ENCODE results near the gene TCF20. TPM values are rescaled to one million over a fixed set of nuclear protein-coding genes. Genes with fewer than 3 reads are reported as not detected.

TCF20 gene
- total RNA-seq, 1 donor from 2014 or later, result 53.7 TPM

- H3K9me3 Mint-ChIP-seq, result no peaks in the 10 kb centered on the region
- Histone ChIP-seq H3K27me3 (no peaks in the 10 kb centered on the region), H3F3A (ENCODE audit: low read depth) (peaks cover 24% of the 10 kb centered on the region), H3K4me2 (no peak overlapping the region), H3K4me3 (no peak overlapping the region), H3K9ac (no peak overlapping the region), H2AFZ (replicated peaks) (no peak overlapping the region), H4K20me1 (ENCODE audit: low read depth) (peaks cover 78% of the 10 kb centered on the region), H3K9me3 (ENCODE audit: low read depth) (no peaks in the 10 kb centered on the region), H3K4me1 (peaks cover 43% of the 10 kb centered on the region), H3K36me3 (no peaks in the 10 kb centered on the region), H3K27ac (no peak overlapping the region), H3K79me2 (ENCODE audit: low read depth) (no peaks in the 10 kb centered on the region)
- H3K27ac Mint-ChIP-seq, result no peak overlapping the region
- H3K4me1 Mint-ChIP-seq, result peaks cover 69% of the 10 kb centered on the region
- H3K27me3 Mint-ChIP-seq (ENCODE audit: insufficient read depth, low read depth), result peaks cover 6% of the 10 kb centered on the region
- DNase-seq (ENCODE audit: low spot score), result no peak
- no peaks in the 10 kb centered on the region for H3K36me3 Mint-ChIP-seq
- no peak for TF ChIP-seq CTCF (IDR thresholded peaks at IDR 0.05)
- no peak for TF ChIP-seq EZH2 (IDR thresholded peaks at IDR 0.05)
- TF ChIP-seq EZH2phosphoT487 (IDR thresholded peaks at IDR 0.05), result no peak
- no peak overlapping the region for H3K4me3 Mint-ChIP-seq
These were observed 27.3 kb upstream of the TCF20 start for GRCh38 chr22:42297778-42298177.

DNA sequence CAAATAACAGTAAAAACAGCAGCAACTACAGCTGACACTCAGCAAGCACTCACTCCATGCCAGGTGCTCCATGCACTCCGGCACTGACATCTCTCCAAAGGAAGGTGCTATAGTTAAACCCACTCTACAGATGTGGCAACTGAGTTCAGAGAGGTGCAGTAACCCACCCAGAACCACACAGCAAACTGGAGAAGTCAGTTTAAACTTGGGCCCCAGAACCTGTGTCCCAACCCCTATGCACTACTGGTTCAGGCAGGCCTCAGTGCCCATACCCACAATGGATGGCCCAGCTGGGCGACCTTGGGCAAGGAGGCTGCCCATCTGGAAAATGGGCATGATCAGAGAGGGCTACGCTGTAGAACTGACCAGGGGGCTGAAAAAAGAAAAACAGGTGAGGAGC is 26.4 kb upstream of the TCF20 start:
- no peaks in the 10 kb centered on the region for H3K36me3 Mint-ChIP-seq
- no peak overlapping the region for H3K27ac Mint-ChIP-seq
- H3K9ac ChIP-seq, result no peak overlapping the region
- no peaks in the 10 kb centered on the region for H3K36me3 ChIP-seq
- peaks cover 6% of the 10 kb centered on the region for H3K27me3 Mint-ChIP-seq (ENCODE audit: insufficient read depth, low read depth)
- H3K9me3 ChIP-seq (ENCODE audit: low read depth), result no peaks in the 10 kb centered on the region
- H3K27ac ChIP-seq, result no peak overlapping the region
- DNase-seq (ENCODE audit: low spot score), result no peak
- TF ChIP-seq CTCF (IDR thresholded peaks at IDR 0.05) (no peak), EZH2phosphoT487 (IDR thresholded peaks at IDR 0.05) (no peak)
- H3F3A ChIP-seq (ENCODE audit: low read depth), result peaks cover 24% of the 10 kb centered on the region
- no peaks in the 10 kb centered on the region for H3K79me2 ChIP-seq (ENCODE audit: low read depth)
- no peak overlapping the region for H3K4me3 ChIP-seq
- H3K4me1 ChIP-seq, result peaks cover 49% of the 10 kb centered on the region
- H3K4me3 Mint-ChIP-seq, result no peak overlapping the region
- no peak overlapping the region for H3K4me2 ChIP-seq
- peaks cover 75% of the 10 kb centered on the region for H3K4me1 Mint-ChIP-seq
- H2AFZ ChIP-seq (replicated peaks), result no peak overlapping the region
- H3K27me3 ChIP-seq, result no peaks in the 10 kb centered on the region
- H3K9me3 Mint-ChIP-seq, result no peaks in the 10 kb centered on the region
- peaks cover 87% of the 10 kb centered on the region for H4K20me1 ChIP-seq (ENCODE audit: low read depth)

GRCh38 chr22:42296381-42296853 is 26.0 kb upstream of the TCF20 start:
- Mint-ChIP-seq H3K27me3 (ENCODE audit: insufficient read depth, low read depth) (peaks cover 10% of the 10 kb centered on the region), H3K27ac (no peak overlapping the region), H3K4me3 (no peak overlapping the region), H3K9me3 (no peaks in the 10 kb centered on the region), H3K36me3 (no peaks in the 10 kb centered on the region), H3K4me1 (peaks cover 79% of the 10 kb centered on the region)
- H3K9ac ChIP-seq, result no peak overlapping the region
- no peaks in the 10 kb centered on the region for H3K27me3 ChIP-seq
- DNase-seq (ENCODE audit: low spot score), result no peak
- TF ChIP-seq CTCF (IDR thresholded peaks at IDR 0.05) (peak; percentile 42), EZH2 (IDR thresholded peaks at IDR 0.05) (no peak)
- H3K36me3 ChIP-seq, result no peaks in the 10 kb centered on the region
- H3K4me2 ChIP-seq, result no peak overlapping the region
- H4K20me1 ChIP-seq (ENCODE audit: low read depth), result peaks cover 92% of the 10 kb centered on the region
- H3K4me1 ChIP-seq, result peaks cover 44% of the 10 kb centered on the region
- peaks cover 24% of the 10 kb centered on the region for H3F3A ChIP-seq (ENCODE audit: low read depth)
- H3K79me2 ChIP-seq (ENCODE audit: low read depth), result no peaks in the 10 kb centered on the region
- no peak overlapping the region for H3K27ac ChIP-seq
- no peak overlapping the region for H3K4me3 ChIP-seq
- no peak overlapping the region for H2AFZ ChIP-seq (replicated peaks)
- H3K9me3 ChIP-seq (ENCODE audit: low read depth), result no peaks in the 10 kb centered on the region

All from neural progenitor cell (in vitro differentiated cells).